Ecto neural progenitor cell (in vitro differentiated cells): Measurements from ENCODE around the gene RNF146.
"Not testable (repeated sequence)": the region's sequence is repeated elsewhere in the genome, so short reads cannot be mapped to it uniquely, and the experiment has no call there.

ENCODE experiments used
- DNase-seq: peaks from one replicate; pipeline ENCODE4 v3.0.0-alpha.2; 2018; ENCODE audit warnings: low spot score

Gene RNF146

DNA sequence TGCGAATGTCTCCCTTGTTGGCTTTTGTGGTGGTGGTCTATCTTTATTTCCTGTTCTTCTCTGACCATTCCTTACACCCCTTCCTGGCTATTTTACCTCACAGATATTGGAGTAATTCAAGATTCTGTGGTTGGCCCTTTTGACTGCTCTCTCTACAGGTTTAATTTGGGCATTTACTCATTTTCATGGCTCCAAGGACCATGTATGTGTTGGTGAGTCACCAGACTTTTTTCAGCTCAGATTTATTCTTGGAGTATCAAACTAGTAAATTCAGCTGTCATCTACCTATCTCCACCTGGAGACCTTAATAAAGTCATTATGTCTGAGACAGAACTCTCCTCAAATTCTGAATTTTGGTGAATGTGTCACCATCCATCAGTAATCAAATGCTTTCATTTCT, 15.5 kb downstream of the RNF146 start:
- no peak for DNase-seq

DNA sequence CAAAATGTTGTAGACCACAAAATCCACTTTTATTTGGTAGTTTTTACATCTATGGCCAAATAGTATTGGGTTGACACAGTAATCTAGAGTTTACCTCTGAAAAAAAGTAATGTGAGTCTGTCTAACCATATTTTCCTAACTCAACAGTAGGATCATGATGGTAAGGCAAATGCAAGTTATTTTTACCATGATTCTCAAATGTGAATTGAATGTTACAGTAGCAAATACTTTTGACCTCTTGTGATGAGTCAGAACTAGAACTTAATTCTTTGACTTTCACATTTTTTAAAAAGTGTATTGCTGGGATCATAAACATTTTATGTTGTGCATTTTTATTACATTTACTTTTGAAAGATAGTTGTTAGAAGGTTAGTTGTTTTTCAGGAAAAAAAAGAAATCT, 22.0 kb downstream of the RNF146 start:
- no peak for DNase-seq

DNA sequence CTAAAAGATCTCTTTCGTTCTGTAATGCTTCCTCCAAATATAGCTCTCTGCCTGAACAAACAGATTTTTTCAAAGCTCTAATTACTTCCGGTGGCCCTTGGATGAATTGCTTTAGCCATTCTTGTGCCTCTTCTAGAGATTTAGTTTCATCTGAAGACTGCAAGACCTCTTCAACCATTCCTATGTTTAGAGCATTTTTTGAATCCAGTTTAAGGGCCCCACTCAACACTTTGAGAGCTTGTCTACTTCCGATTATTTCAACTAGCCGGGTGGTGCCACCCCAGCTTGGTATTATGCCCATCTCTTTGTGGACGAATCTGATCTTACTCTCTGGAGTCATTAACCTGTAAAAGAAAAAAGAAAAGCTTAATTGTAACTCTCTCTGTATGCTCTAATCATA, 23.3 kb downstream of the RNF146 start:
- no peak for DNase-seq

DNA sequence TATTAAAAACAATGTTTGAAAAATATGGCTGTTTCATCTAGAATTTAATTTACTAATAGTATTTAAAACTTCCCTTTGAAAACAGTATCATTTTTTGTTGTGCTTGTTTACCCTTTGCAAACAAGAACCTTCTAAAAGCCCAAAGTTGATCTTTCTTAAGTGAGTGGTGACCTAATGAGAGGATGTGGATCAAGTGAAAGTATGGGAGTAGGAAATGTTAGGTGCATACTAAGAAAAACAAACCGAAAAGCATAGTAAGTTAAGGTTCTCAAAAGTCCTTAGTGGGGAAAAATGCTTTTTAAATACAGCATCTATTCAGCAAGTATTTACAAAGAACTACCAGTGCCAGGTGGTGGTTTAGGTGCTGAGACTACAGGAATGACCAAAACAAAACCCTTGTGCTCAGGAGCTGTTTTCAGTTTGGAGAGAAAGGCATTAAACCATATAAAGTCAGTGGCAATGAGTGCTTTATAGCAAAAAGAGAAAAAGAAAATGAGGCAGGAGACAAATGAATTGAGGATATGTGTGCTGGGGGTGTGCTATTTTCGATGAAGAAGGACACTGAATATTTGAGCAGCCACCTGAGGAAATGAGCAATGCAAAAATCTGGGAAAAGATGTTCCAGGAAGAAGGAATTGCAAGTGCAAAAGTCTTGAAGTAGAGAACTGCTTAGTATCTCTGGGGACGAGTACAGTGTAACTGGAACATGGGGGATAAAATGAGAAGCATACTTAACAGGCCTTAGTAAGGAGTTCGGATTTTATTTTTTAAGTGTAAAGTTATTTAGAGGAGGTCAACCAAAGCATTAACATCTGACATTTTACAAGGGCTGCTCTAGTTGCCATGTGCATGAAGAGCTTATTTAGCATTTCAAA, 24.0 kb downstream of the RNF146 start:
- no peak for DNase-seq

DNA sequence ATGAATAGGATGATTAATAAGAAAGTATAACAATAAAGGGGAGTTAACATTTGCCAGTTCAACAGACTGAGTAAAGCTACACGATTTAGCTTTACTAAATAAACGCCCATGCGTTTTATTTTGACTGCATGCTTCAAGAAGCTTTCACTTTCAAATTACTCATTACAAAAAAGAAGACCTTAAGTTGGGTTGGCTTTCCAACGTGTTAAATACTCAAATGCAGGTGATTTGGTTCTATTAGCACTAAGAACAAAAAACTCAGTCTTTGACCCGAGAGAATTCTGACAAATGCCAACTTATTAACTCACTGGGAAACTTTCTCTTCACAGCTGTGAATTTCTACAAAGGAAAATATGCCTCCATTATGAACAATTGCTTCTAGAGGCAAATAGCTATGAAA, 24.8 kb downstream of the RNF146 start:
- no peak for DNase-seq

DNA sequence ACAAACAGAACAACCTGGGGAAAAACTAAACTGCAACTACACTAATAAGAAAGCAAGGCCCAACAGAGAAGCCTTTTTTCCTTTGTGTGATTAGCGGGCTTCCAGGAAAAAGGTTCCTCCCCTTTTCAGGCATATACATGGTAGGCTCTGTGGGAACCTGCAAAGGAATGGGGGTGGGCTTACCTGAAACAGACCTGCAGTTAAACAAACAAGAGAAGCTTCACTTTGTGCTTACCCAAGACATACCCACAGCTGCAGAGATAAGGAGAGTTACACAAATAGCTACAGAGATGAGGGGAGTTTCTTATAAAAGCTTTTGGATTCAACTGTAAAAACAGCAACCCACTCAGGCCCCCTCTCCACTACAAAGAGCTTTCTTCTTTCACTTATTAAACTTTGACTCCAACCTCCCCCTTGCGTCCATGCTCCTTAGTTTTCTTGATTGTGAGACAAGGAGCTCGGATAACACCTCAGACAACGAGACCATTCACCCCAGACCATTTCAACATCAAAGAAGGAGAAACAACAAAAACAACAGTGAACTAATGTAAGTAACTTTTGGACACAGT, 30.9 kb downstream of the RNF146 start:
- DNase-seq = no peak

DNA sequence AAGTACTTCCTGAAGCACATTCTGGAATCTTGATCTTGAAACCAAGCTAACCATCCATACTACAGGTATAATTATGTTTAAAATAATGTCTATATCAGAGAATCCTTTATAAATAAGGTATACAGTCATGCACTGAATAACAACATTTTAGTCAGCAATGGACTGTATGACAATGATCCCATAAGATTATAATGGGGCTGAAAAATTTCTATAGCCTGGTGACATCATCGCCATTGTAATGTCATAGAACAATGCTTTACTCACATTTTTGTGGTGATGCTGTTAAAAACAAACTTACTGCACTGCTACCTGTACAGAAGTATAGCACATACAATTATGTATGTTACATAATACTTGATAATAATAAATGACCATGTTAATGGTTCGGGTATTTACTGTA, 31.8 kb downstream of the RNF146 start:
- DNase-seq = no peak

DNA sequence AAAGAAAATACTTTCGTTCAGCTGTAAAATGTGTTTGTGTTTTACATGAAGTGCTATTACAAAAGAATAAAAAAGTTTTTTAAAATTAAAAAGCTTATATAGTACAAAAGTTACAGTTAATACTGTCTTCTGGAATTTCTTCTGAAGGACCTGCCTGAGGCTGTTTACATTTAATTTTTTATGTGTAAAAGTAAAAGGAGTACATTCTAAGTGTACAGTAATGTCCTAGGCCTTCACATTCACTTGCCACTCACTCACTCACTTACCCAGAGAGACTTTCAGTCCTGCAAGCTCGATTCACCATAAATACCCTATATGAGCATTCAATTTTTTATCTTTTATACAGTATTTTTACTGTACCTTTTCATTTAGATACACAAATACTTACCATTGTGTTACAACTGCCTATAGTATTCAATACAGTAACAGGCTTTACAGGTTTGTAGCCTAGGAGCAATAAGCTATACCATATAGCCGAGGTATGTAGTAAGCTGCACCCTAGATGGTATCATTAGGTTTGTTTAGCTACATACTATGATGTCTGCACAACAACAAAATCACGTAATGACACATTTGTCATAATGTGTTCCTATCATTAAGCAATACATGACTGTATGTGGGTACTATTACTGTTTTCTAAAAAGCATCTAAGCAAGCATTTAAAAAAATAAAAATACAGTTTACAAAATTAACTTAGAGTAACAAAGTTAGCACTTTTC, 33.0 kb downstream of the RNF146 start:
- no peak for DNase-seq

DNA sequence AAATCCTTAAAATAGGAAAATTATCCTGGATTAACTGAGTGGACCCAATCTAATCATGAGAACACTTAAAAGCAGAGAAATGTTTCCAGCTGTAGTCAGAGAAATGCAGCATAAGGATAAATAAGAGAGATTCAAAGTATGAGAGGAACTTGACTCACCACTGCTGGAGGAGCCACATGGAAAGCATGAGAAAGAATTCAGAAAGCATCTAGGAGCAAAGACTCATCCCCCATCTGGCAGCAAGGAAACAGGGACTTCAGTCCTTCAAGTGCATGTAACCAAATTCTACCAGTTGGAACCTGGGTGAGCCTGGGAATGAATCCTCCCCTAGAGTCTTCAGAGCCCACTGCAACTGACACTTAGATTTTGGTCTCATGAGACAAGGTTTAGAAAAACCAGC, 33.7 kb downstream of the RNF146 start:
- DNase-seq = no peak

DNA sequence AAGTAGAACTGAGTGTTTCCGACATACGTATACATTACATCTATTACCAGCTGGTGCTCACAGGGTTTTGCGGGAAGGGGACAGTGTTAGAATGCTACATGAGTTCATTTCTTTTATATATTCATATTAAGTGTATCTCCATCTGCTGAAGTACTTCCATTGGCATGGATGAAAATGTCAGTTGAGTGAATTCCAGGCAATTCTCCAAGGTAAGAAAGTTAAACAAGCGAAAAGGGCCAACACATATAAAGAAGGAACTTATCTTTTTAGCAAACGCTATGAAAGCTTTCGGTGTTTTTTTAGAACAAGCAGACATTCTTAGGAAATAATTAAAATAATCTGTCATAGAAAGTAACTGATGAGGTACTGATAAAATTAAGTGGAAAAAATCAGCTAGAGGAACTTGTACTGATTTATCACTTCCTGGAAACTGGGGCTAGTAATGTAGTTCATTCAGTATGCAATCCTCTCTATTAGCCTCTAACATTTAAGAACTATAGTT, 34.6 kb downstream of the RNF146 start:
- no peak for DNase-seq

DNA sequence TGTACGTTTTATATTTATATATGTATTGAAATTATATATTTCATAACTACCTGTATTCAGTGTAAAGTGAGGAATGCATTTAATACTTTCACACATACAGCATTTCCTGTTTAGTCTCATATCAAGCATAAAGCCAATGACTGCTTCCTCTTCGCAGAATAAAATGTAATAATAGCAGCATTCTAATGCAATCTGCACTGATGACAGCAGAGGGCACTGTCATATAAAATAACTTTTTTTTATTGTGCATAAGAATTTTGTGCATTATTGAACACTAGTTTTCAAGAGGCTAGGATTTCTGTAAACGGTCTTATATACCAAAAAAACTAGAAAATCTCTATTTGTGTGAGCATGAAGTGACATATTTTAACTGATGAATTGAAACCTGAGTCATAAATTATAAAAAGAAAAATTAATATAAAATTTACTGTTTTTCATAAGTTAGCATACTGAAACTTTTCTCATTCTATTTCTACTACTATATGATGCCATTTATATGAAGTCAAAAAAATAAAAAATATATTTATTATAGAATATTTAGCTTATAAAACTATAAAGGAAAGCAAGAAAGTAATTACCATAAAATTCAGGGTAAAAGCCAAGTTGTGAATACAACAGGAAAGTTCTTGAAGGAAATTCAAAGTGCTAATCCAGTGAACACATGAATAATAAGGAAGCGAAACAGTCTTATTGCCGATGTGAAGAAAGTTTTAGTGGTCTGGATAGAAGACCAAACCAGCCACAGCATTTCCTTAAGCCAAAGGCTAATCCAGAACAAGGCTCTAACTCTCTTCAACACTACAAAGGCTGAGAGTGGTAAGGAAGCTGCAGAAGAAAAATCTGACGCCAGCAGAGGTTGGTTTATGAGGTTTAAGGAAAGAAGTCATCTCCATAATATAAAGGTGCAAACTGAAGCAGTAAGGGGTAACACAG, 36.3 kb downstream of the RNF146 start:
- DNase-seq = no peak

DNA sequence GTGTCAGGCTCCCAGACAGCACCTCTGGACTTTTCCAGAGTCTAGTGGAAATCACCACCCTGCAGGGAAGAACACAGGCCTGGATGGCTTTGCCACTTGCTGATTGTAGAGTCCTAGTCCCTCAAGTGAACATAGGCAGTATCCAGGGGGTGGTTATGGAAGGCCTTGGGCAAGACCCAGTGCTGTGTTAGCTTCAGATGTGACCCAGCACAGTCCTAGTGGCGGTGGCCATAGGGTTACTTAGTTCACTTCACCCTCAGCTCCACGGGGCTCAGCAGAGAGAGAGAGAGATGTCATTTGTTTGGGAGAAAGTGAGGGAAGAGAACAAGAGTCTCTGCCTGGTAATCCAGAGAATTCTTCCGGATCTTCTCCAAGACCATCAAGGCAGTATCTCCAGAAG, 37.3 kb downstream of the RNF146 start:
- DNase-seq = no peak

DNA sequence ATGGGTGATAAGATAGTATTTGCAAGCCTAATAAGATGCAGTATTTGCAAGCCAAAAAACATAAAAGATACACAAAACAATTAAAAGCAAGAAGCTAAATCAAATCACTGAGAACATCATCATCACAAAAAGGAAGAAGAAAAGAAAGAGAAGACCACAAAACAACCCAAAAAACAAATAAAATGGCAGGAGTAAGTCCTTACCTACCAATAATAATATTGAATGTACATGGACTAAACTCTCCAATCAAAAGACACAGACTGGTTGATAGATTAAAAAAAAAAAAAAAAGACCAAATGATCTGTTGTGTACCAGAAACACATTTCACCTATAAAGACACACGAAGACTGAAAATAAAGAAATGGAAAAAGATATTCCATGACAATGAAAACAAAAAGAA, 39.1 kb downstream of the RNF146 start:
- DNase-seq = no peak

DNA sequence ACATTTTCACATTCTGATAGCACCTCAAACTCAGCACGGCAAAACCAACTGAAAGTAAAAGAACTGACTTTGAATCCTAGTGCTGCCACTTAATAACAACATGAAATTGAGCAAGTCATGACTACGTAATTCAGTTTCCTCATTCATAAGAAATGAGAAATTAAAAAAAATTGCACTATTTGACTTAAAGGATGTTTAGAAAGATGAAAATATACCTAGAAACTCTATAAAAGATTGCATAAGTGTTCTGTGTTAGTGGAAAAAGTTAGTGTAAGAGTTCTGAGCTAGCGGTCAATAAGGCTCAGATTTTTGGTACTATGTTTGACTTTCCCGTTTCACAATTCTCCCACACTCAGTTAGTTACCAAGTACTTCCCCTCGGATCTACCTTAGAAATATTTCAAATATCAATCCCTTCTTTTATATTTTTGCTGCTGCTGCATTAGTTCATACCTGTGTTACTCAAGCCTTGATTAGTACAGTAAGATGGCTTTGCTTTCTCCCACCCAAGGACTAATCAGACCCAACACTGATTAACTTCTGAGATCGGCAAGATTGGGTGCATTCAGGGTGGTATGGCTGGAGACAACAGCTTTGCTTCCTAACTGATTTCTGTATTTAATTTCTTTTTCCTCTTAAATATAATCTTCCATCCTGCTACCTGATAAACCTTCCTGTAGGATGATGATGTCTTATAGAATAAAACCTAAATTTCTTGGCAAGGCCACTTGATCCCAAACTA, 50.9 kb downstream of the RNF146 start:
- DNase-seq = no peak

DNA sequence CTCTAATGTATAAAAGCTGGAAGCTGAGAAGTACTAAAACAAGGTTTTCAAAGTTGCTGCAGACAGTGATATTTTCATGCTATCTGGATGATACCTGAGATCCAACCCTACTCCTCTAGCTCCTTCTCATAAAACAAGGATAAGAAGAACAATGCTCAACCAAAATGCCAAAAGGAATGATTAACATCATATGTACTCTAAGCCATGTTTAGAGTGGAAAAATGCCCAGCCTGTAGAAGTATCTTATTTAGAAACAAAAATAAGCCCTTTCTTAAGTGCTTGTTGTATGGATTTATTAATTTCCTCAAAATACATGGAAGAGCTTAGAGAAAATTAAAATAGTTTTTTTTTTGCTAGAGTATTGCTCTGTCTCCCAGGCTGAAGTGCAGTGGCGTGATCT, 53.0 kb downstream of the RNF146 start:
- DNase-seq = no peak

DNA sequence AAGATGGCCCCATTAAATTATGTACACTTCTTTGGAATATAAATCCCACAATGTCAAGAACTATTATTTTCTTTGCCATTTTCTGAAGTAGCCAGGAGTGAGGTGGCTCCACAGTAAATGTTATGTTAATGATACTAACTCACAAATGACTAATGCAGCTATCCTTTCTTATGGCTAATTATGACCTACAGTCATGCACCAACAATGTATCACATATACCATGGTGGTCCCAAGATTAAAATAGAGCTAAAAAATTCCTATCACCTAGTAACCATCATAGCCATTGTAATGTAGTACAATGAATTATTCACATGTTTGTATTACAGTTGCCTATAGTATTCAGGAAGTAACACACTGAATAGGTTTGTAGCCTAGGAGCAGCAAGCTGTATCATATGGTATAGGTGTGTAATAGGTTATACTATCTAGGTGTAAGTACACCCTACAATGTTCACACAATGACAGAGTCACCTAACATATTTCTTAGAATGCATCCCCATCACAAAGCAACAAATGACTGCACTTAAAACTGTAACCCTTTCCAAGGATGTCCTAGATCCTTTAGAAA, 61.5 kb downstream of the RNF146 start:
- no peak for DNase-seq

DNA sequence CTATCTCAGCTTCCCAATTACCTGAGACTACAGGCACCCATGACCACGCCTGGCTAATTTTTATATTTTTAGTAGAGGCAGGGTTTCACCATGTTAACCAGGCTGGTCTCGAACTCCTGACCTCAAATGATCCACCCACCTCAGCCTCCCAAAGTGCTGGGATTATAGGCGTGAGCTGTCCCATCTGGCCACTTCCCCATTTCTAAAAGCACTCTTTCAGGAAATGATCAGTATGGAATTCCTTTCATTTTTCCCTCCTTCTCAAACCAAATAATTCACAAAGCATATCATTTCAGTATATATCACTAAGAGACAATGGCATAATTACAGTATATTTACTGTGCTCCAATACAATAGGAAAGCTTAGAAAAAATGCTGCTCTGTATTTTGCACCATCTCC, 64.6 kb downstream of the RNF146 start:
- DNase-seq = not testable (repeated sequence)

DNA sequence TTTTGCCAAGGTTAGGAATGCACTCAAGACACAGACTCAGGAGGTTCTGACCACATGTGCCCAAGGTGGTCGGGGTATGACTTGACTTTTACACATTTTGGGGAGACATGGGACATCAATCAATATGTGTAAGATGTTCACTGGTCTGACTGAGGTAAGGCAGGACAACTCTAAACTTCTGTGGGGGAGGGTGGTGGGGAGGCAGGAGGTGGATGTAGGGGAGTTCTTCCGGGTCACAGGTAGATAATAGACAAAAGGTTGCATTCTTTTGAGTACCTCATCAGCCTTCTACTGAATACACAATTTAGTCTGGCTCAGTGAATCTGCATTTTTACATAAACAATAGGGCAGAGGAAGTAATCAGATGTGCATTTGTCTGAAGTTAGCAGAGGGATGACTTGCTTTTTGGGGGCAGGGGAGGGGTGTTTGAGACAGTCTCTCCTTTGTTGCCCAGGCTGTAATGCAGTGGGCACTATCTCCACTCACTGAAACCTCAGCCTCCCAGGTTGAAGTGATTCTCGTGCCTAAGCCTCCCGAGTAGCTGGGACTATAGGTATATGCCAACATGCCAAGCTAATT, 65.8 kb downstream of the RNF146 start:
- DNase-seq = no peak
